Stomach (tissue), 9 donors: Measurements from ENCODE around the gene ACP4. TPM values are rescaled to one million over a fixed set of nuclear protein-coding genes. Genes with fewer than 3 reads are reported as not detected.

ENCODE experiments used
- DNase-seq, 2 donors: peaks; one replicate each; pipeline versions ENCODE4 v3.0.0 to v3.0.0-alpha.2; 2013 to 2019
- H3K27ac ChIP-seq, 5 donors: fragments of 200-600 bp in 4 of 5; sonication (generic) in 4 of 5; one replicate each; pipeline ENCODE4 v1.5.1; 2013 to 2019; ENCODE audit warnings: mild to moderate bottlenecking in 1 of 5, moderate library complexity in 1 of 5
- H3K27me3 ChIP-seq, 3 donors: fragments of 200-600 bp; sonication (generic); one replicate each; pipeline ENCODE4 v1.5.1; 2017 to 2019; ENCODE audit warnings: mixed run types in 1 of 3
- H3K36me3 ChIP-seq, 4 donors: fragments of 200-600 bp; sonication (generic); 1 replicate in 3 of 4; 2 replicates in 1 of 4; pipeline ENCODE4 v1.5.1; 2016 to 2019
- H3K4me1 ChIP-seq, 4 donors: fragments of 200-600 bp; sonication (generic); one replicate each; pipeline ENCODE4 v1.5.1; 2016 to 2019
- H3K4me3 ChIP-seq, 4 donors: fragments of 200-600 bp; sonication (generic) in 3 of 4; one replicate each; pipeline ENCODE4 v1.5.1; 2016 to 2019; ENCODE audit warnings: mild to moderate bottlenecking in 1 of 4
- H3K9me3 ChIP-seq, 4 donors: fragments of 200-600 bp; sonication (generic); one replicate each; pipeline ENCODE4 v1.5.1; 2016 to 2019
- EP300 ChIP-seq: sonication (generic); formaldehyde crosslinking; IDR thresholded peaks from one replicate; pipeline ENCODE4 v1.6.1; 2017; ENCODE audit warnings: antibody characterized with exemption
- POLR2A ChIP-seq, 4 donors: fragments of 450-650 bp; IDR thresholded peaks; one replicate each; pipeline ENCODE4 v1.6.1; 2016; ENCODE audit warnings: antibody characterized with exemption in 4 of 4, control low read depth in 2 of 4, mild to moderate bottlenecking in 1 of 4, moderate library complexity in 1 of 4
- POLR2AphosphoS5 ChIP-seq, 3 donors: sonication (generic); formaldehyde crosslinking; IDR thresholded peaks; one replicate each; pipeline ENCODE4 v1.6.1; 2016; ENCODE audit warnings: antibody characterized with exemption in 3 of 3
- WGBS, 5 donors: extraction: QIAGEN DNeasy Blood & Tissue Kit in 3 of 5; methylation state at CpG; one replicate each; pipeline versions ENCODE4 v1.1.5 to v1.1.7; 2013 to 2018; 5-methylcytosine and 5-hydroxymethylcytosine counted together
- intact Hi-C: fragments of 100-400 bp; cut with DNase I; formaldehyde crosslinking; loops from one replicate; pipeline ENCODE4 v1.15.1; 2023; ENCODE audit warnings: low total_unique reads
- polyA plus RNA-seq, 3 donors: library from polyadenylated mRNA; stranded (reverse); fragments of 200-250 nt; gene quantifications; one replicate each; pipeline ENCODE4 v1.2.3, GENCODE V29; 2013
- total RNA-seq, 5 donors: library from RNA; depleted of rRNA; stranded (reverse); fragments of >200 nt; gene quantifications; one replicate each; pipeline versions ENCODE4 v1.1.0 to v1.2.3, GENCODE V29; 2014 to 2016
- TF ChIP-seq, protein P1 (sequence below), 7 experiments: fragments of 450-650 bp in 4 of 7; fragments of 200-600 bp in 3 of 7; sonication (generic) in 3 of 7; IDR thresholded peaks; one replicate each; pipeline ENCODE4 v1.5.1; 2016 to 2019; ENCODE audit warnings: antibody characterized with exemption in 7 of 7, control low read depth in 2 of 7, mild to moderate bottlenecking in 1 of 7
- donor health status: healthy with polysubstance abuse.
- donor health status: Bipolar disorder and iron deficiency.
- donor health status: healthy.

Gene ACP4
- total and polyA plus RNA-seq, 8 donors: not detected

DNA sequence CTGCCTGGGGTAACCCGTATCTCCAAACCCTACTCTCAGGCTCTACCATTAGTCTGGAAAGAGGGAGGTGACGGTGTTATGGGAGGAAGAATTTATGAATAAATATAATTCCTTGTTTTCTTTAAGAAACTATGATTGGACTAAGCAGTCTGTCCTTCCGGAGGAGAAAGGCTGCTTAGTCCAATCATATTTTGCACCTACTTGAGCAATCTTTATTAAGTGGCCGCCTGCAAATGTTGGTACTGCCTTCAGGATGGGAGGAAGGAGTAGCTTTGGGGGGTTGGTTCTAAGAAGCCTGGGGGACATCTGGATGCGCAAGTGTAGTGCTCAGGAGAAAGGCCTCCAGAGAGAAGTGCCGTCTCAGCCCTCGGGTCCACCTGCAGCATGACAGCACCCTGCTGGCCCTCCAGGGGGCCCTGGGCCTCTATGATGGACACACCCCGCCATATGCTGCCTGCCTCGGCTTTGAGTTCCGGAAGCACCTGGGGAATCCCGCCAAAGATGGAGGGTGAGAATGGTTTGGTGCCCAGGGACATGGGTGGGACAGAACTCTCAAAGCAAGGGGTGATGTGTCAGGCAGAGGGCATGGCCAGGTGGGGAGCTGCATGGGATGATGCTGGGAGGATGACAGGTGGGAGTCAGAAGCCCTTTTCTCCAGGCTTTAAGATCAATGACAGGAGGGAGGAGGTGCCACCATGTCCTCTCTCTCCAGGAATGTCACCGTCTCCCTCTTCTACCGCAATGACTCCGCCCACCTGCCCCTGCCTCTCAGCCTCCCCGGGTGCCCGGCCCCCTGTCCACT lies 4.1 kb downstream of the ACP4 start:
- H3K27me3 ChIP-seq: peaks cover 0 to 8% (median 0%) of the 10 kb centered on the region in 3 donors
- H3K27ac ChIP-seq: no peak overlapping the region
- no peaks in the 10 kb centered on the region for H3K9me3 ChIP-seq
- WGBS, 5 donors: 17 to 27% (median 22%) methylated on average over 13 to 16 of the region's 16 CpGs
- H3K4me1 ChIP-seq: peaks cover 0 to 8% (median 0%) of the 10 kb centered on the region in 4 donors
- H3K36me3 ChIP-seq: peaks cover 12 to 39% (median 37%) of the 10 kb centered on the region in 4 donors
- no peak for TF ChIP-seq POLR2AphosphoS5 (IDR thresholded peaks at IDR 0.05)
- DNase-seq: peak in 1 of 2 donors; percentile 46
- intact Hi-C loops: no loop called here
- H3K4me3 ChIP-seq: no peak overlapping the region

DNA sequence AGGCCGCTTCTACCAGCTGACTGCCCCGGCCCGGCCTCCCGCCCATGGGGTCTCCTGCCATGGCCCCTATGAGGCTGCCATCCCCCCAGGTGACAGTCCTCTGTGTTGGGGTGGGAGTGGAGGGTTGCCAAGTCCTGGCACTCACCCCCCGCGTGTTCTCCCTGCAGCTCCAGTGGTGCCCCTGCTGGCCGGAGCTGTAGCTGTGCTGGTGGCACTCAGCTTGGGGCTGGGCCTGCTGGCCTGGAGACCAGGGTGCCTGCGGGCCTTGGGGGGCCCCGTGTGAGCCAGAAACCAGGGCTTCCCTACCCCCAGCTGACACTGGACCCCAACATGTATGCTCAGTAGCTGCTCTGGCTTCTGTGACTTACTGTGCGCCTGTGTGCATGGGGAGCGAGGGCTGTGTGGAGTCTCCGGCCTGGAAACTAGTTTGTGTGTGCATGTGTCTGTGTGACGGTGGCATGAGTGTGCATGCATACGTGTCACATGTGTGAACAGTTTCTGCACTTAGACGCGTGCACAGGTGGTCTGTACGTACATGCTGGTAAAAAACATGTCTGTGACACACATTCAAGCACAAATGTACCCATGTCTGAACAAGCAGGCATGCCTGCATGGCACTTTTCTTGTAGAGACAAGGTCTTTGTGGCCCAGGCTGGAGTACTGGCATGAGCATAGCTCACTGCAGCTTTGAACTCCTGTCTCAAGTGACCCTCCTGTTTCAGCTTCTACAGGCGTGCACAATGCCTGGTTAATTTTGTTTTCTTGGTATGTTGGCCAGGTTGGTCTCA lies 4.9 kb downstream of the ACP4 start:
- TF ChIP-seq POLR2AphosphoS5 (IDR thresholded peaks at IDR 0.05) (no peak), EP300 (no peak), POLR2A (IDR thresholded peaks at IDR 0.05) (no peak)
- TF ChIP-seq, protein P1, sequence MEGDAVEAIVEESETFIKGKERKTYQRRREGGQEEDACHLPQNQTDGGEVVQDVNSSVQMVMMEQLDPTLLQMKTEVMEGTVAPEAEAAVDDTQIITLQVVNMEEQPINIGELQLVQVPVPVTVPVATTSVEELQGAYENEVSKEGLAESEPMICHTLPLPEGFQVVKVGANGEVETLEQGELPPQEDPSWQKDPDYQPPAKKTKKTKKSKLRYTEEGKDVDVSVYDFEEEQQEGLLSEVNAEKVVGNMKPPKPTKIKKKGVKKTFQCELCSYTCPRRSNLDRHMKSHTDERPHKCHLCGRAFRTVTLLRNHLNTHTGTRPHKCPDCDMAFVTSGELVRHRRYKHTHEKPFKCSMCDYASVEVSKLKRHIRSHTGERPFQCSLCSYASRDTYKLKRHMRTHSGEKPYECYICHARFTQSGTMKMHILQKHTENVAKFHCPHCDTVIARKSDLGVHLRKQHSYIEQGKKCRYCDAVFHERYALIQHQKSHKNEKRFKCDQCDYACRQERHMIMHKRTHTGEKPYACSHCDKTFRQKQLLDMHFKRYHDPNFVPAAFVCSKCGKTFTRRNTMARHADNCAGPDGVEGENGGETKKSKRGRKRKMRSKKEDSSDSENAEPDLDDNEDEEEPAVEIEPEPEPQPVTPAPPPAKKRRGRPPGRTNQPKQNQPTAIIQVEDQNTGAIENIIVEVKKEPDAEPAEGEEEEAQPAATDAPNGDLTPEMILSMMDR (IDR thresholded peaks at IDR 0.05): no peak
- no peak overlapping the region for H3K27ac ChIP-seq
- intact Hi-C loops: no loop called here
- H3K9me3 ChIP-seq: no peaks in the 10 kb centered on the region
- H3K27me3 ChIP-seq: peaks cover 0 to 8% (median 0%) of the 10 kb centered on the region in 3 donors
- DNase-seq: no peak
- WGBS, 5 donors: 43 to 59% (median 48%) methylated on average over 12 to 18 of the region's 18 CpGs
- H3K4me1 ChIP-seq: peaks cover 0 to 8% (median 0%) of the 10 kb centered on the region in 4 donors
- H3K36me3 ChIP-seq: peaks cover 12 to 47% (median 44%) of the 10 kb centered on the region in 4 donors
- H3K4me3 ChIP-seq: no peak overlapping the region

DNA sequence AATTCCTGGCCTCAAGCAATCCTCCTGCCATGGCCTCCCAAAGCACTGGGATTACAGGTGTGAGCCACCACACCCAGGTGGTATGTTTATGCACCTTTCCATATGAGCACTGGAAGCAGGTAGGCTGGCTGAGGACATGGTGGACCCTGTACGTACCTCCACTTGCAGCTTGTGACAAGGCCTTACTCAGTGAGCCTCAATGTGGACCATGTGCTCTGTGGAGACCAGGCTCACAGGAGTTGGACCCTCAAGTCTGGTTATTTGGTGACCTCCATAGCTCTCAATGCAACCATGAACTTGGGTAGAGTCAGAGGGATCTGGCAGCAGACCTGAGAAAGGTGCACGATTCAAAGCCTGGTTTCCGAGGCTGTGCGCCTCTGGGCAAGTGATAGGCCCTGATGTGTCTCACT lies 5.5 kb downstream of the ACP4 start:
- H3K9me3 ChIP-seq: no peaks in the 10 kb centered on the region
- peaks cover 12 to 50% (median 47%) of the 10 kb centered on the region in 4 donors for H3K36me3 ChIP-seq
- H3K27me3 ChIP-seq: peaks cover 0 to 8% (median 0%) of the 10 kb centered on the region in 3 donors
- H3K4me1 ChIP-seq: peaks cover 0 to 8% (median 0%) of the 10 kb centered on the region in 4 donors
- intact Hi-C loops: no loop called here
- no peak overlapping the region for H3K27ac ChIP-seq
- 72 to 100% (median 84%) methylated on average over 2 to 4 of the region's 4 CpGs for WGBS, 5 donors
- TF ChIP-seq, protein P1 (IDR thresholded peaks at IDR 0.05): no peak
- TF ChIP-seq POLR2A (IDR thresholded peaks at IDR 0.05) (no peak), POLR2AphosphoS5 (IDR thresholded peaks at IDR 0.05) (no peak), EP300 (no peak)
- no peak overlapping the region for H3K4me3 ChIP-seq
- DNase-seq: no peak

DNA sequence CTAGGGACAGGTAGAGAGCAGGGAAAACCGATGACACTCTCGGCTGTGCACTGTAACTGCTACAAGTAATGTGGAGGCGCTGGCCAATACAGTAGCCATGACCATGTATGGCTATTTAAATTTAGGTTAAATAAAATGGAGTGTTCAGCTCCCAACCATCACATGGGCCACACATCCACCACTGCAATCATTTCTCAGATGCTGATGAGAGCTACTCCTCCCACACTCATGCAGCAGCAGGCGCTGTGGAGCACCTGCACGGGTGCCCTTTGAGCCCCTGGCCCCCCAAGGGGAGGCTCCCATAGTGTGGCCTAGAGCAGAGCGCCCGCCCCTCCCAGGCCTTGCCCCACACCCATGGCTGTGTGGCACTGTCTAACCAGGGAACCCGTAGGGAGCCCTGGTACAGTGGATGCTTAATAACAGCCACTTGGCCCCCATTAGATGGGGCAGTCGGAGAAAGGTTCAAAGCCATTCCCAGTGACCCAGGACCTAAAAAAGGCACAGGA lies 6.0 kb downstream of the ACP4 start:
- WGBS, 5 donors: 80 to 89% (median 83%) methylated on average over 5 to 9 of the region's 9 CpGs
- peaks cover 12 to 56% (median 52%) of the 10 kb centered on the region in 4 donors for H3K36me3 ChIP-seq

More for the DNA sequence above, 6.0 kb downstream of the ACP4 start:
- intact Hi-C loops: no loop called here
- no peak for TF ChIP-seq POLR2A (IDR thresholded peaks at IDR 0.05)
- TF ChIP-seq, protein P1 (IDR thresholded peaks at IDR 0.05): no peak
- no peak for TF ChIP-seq EP300
- TF ChIP-seq POLR2AphosphoS5 (IDR thresholded peaks at IDR 0.05): no peak
- no peak for DNase-seq
- Histone ChIP-seq H3K4me1 (peaks cover 0 to 8% (median 0%) of the 10 kb centered on the region in 4 donors), H3K27me3 (peaks cover 0 to 8% (median 0%) of the 10 kb centered on the region in 3 donors), H3K27ac (no peak overlapping the region), H3K9me3 (no peaks in the 10 kb centered on the region), H3K4me3 (no peak overlapping the region)
